ENCODE results near the gene CARD19. TPM values are rescaled to one million over a fixed set of nuclear protein-coding genes. Genes with fewer than 3 reads are reported as not detected.
"Not testable (repeated sequence)": the region's sequence is repeated elsewhere in the genome, so short reads cannot be mapped to it uniquely, and the experiment has no call there.

Gene CARD19
- total and polyA plus RNA-seq, 4 experiments from 2014 or later = 57.8 to 88.7 (median 64.9) TPM

DNA sequence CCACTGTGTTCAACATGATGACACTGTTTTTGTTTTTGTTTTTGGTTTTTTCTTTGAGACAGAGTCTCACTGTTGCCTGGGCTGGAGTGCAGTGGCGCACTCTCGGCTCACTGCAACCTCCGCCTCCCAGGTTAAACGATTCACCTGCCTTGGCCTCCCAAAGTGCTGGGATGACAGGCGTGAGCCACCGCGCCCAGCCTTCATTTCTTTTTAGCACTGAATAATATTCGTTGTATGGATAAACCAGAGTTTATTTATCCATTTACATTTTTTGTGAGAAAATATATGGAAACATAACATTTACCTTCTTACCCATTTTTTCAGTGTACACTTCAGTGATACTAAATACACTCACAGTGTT, 4.2 kb downstream of the CARD19 start:
- Histone ChIP-seq H3K9me3 (ENCODE audit: control insufficient read depth in 1 of 2, low read length in 2 of 2) (no peaks in the 10 kb centered on the region), H3K27ac (ENCODE audit: low read depth, low read length) (no peak overlapping the region), H3K4me1 (ENCODE audit: insufficient read depth, low read length) (peaks cover 62% of the 10 kb centered on the region), H3K27me3 (ENCODE audit: insufficient read depth, low read length) (no peaks in the 10 kb centered on the region), H3K4me3 (ENCODE audit: low read length in 2 of 2) (no peak overlapping the region), H3K36me3 (ENCODE audit: insufficient read depth, low read length) (no peaks in the 10 kb centered on the region)
- CTCF ChIA-PET (ENCODE audit: partially characterized antibody) = no interaction called here
- intact Hi-C loops (cut with micrococcal nuclease) = no loop called here
- POLR2A ChIA-PET (ENCODE audit: partially characterized antibody) = no interaction called here
- Mint-ChIP-seq H3K27ac (peak overlapping the region in 6 of 7 donors; percentile 19 to 82 (median 77)), H3K36me3 (peaks cover 24 to 27% of the 10 kb centered on the region in 2 donors), H3K4me3 (peak overlapping the region in 5 of 8 donors; percentile 1 to 57 (median 29)), H3K4me1 (peaks cover 38 to 79% (median 62%) of the 10 kb centered on the region in 4 donors), H3K27me3 (no peaks in the 10 kb centered on the region), H3K9me3 (peaks cover 3 to 19% (median 12%) of the 10 kb centered on the region in 8 donors)
- no peak for DNase-seq

DNA sequence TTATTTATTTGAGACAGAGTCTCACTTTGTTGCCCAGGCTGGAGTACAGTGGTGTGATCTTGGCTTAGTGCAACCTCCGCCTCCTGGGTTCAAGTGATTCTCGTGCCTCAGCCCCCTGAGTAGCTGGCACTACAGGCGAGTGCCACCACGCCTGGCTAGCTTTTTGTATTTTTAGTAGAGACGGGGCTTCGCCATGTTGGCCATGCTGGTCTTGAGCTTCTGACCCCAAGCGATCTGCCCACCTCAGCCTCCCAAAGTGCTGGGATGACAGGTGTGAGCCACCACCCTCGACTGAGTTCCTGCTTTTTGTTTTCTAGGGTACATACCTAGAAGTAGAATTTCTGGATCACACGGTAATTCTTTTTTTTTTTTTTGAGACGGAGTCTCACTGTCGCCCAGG, 5.1 kb downstream of the CARD19 start:
- H3K27ac Mint-ChIP-seq = peak overlapping the region in 4 of 7 donors; percentile 19 to 57 (median 44)
- POLR2A ChIA-PET (ENCODE audit: partially characterized antibody) = interaction anchor here (1.2 kb wide), 1 partner anchor 33 kb away, joined by 3 read pairs; the partner anchor contains the start of gene NINJ1
- H3K4me1 ChIP-seq (ENCODE audit: insufficient read depth, low read length) = peaks cover 71% of the 10 kb centered on the region

GRCh38 chr9:93105620-93106019, 9.6 kb downstream of the CARD19 start:
- Histone ChIP-seq H3K4me1 (ENCODE audit: insufficient read depth, low read length) (peaks cover 69% of the 10 kb centered on the region), H3K36me3 (ENCODE audit: insufficient read depth, low read length) (peaks cover 5% of the 10 kb centered on the region), H3K4me3 (ENCODE audit: low read length in 2 of 2) (no peak overlapping the region), H3K27me3 (ENCODE audit: insufficient read depth, low read length) (no peaks in the 10 kb centered on the region), H3K27ac (ENCODE audit: low read depth, low read length) (no peak overlapping the region), H3K9me3 (ENCODE audit: control insufficient read depth in 1 of 2, low read length in 2 of 2) (no peaks in the 10 kb centered on the region)
- Mint-ChIP-seq H3K4me1 (peaks cover 37 to 82% (median 60%) of the 10 kb centered on the region in 4 donors), H3K27me3 (no peaks in the 10 kb centered on the region), H3K4me3 (peak overlapping the region in 5 of 8 donors; percentile 12 to 87 (median 27)), H3K9me3 (peaks cover 3 to 24% (median 12%) of the 10 kb centered on the region in 8 donors), H3K36me3 (peaks cover 38 to 42% of the 10 kb centered on the region in 2 donors), H3K27ac (peak overlapping the region; percentile 19 to 91 (median 70))
- intact Hi-C loops (cut with micrococcal nuclease) = no loop called here
- DNase-seq = no peak
- POLR2A ChIA-PET (ENCODE audit: partially characterized antibody) = interaction anchor here (0.6 to 4.4 kb wide), 8 partner anchors 10 to 102 kb away, joined by 3 to 25 read pairs (median 5); partner anchors contain the start of genes CARD19 and NINJ1
- CTCF ChIA-PET (ENCODE audit: partially characterized antibody) = interaction anchor here (1.1 to 5.7 kb wide), 4 partner anchors 41 to 348 kb away, joined by 3 to 68 read pairs (median 8); partner anchors contain the start of gene FAM120AOS

More for the DNA sequence above, 5.1 kb downstream of the CARD19 start:
- H3K4me3 ChIP-seq (ENCODE audit: low read length in 2 of 2); H3K27me3 ChIP-seq (ENCODE audit: insufficient read depth, low read length); H3K9me3 ChIP-seq (ENCODE audit: control insufficient read depth in 1 of 2, low read length in 2 of 2); DNase-seq; H3K27me3 Mint-ChIP-seq; intact Hi-C loops (cut with micrococcal nuclease); H3K4me3 Mint-ChIP-seq; H3K27ac ChIP-seq (ENCODE audit: low read depth, low read length); H3K36me3 ChIP-seq (ENCODE audit: insufficient read depth, low read length); CTCF ChIA-PET (ENCODE audit: partially characterized antibody): not testable (repeated sequence)
- Mint-ChIP-seq H3K4me1 (peaks cover 46 to 86% (median 66%) of the 10 kb centered on the region in 4 donors), H3K9me3 (peaks cover 3 to 24% (median 12%) of the 10 kb centered on the region in 8 donors), H3K36me3 (peaks cover 28 to 29% of the 10 kb centered on the region in 2 donors)

GRCh38 chr9:93107151-93107824, 11.3 kb downstream of the CARD19 start:
- H3K9me3 Mint-ChIP-seq = peaks cover 3 to 24% (median 12%) of the 10 kb centered on the region in 8 donors
- peak overlapping the region in 1 of 8 donors; percentile 50 for H3K4me3 Mint-ChIP-seq
- H3K27ac ChIP-seq (ENCODE audit: low read depth, low read length) = no peak overlapping the region
- intact Hi-C loops (cut with micrococcal nuclease) = no loop called here
- H3K36me3 Mint-ChIP-seq = peaks cover 41 to 45% of the 10 kb centered on the region in 2 donors
- peaks cover 32 to 71% (median 54%) of the 10 kb centered on the region in 4 donors for H3K4me1 Mint-ChIP-seq
- ChIA-PET POLR2A (ENCODE audit: partially characterized antibody) (interaction anchor here (0.7 to 4.4 kb wide), 15 partner anchors 9 to 153 kb away, joined by 3 to 25 read pairs (median 6); partner anchors contain the start of genes CARD19 and NINJ1), CTCF (ENCODE audit: partially characterized antibody) (interaction anchor here (0.6 to 5.7 kb wide), 20 partner anchors 9 to 459 kb away, joined by 3 to 68 read pairs (median 4); partner anchors contain the start of gene CARD19)
- no peaks in the 10 kb centered on the region for H3K27me3 ChIP-seq (ENCODE audit: insufficient read depth, low read length)
- peaks cover 20% of the 10 kb centered on the region for H3K36me3 ChIP-seq (ENCODE audit: insufficient read depth, low read length)
- peak overlapping the region in 6 of 7 donors; percentile 15 to 67 (median 58) for H3K27ac Mint-ChIP-seq
- H3K9me3 ChIP-seq (ENCODE audit: control insufficient read depth in 1 of 2, low read length in 2 of 2) = no peaks in the 10 kb centered on the region
- no peak overlapping the region for H3K4me3 ChIP-seq (ENCODE audit: low read length in 2 of 2)
- no peaks in the 10 kb centered on the region for H3K27me3 Mint-ChIP-seq
- peaks cover 64% of the 10 kb centered on the region for H3K4me1 ChIP-seq (ENCODE audit: insufficient read depth, low read length)
- DNase-seq = peak in 1 of 5 donors; percentile 24

DNA sequence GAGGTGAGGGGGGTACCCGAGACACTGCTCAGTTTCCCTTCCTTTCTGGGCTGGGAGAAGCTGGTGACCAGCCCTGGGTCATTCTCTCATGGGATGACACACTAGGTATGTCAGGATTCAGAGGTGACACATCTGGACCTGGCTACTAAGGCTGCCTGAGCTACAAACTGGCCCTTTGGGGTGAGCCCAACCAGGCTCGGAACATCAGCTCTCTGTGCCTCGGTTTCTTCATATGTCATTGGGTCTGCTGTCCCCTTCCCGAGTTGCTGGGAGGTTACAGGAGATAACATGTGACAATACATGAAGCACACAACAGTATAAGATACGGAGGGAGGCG, 11.8 kb downstream of the CARD19 start:
- H3K4me1 ChIP-seq (ENCODE audit: insufficient read depth, low read length) = peaks cover 59% of the 10 kb centered on the region

GRCh38 chr9:93108291-93109041, 12.4 kb downstream of the CARD19 start:
- Mint-ChIP-seq H3K4me1 (peaks cover 26 to 60% (median 46%) of the 10 kb centered on the region in 4 donors), H3K27me3 (no peaks in the 10 kb centered on the region), H3K36me3 (peaks cover 33 to 47% of the 10 kb centered on the region in 2 donors), H3K9me3 (peaks cover 2 to 22% (median 11%) of the 10 kb centered on the region in 8 donors), H3K27ac (peak overlapping the region in 4 of 7 donors; percentile 12 to 84 (median 70)), H3K4me3 (peak overlapping the region in 2 of 8 donors; percentile 22 to 63)
- Histone ChIP-seq H3K4me1 (ENCODE audit: insufficient read depth, low read length) (peaks cover 52% of the 10 kb centered on the region), H3K36me3 (ENCODE audit: insufficient read depth, low read length) (peaks cover 25% of the 10 kb centered on the region), H3K27me3 (ENCODE audit: insufficient read depth, low read length) (no peaks in the 10 kb centered on the region), H3K9me3 (ENCODE audit: control insufficient read depth in 1 of 2, low read length in 2 of 2) (no peaks in the 10 kb centered on the region), H3K27ac (ENCODE audit: low read depth, low read length) (peak overlapping the region; percentile 6), H3K4me3 (ENCODE audit: low read length in 2 of 2) (no peak overlapping the region)
- ChIA-PET CTCF (ENCODE audit: partially characterized antibody) (interaction anchor here (0.6 to 5.7 kb wide), 58 partner anchors 10 to 458 kb away, joined by 3 to 68 read pairs (median 5); partner anchors contain the start of genes CARD19 and NINJ1), POLR2A (ENCODE audit: partially characterized antibody) (interaction anchor here (0.7 to 4.4 kb wide), 15 partner anchors 10 to 145 kb away, joined by 3 to 25 read pairs (median 3); partner anchors contain the start of genes CARD19 and NINJ1)
- DNase-seq = peak in 1 of 5 donors; percentile 44
- intact Hi-C loops (cut with micrococcal nuclease) = loop anchor here (1.0 kb wide), 3 partner anchors 52 to 458 kb away; no protein-coding TSS in a partner anchor

More for the DNA sequence above, 11.8 kb downstream of the CARD19 start:
- no peak overlapping the region for H3K27ac ChIP-seq (ENCODE audit: low read depth, low read length)
- peaks cover 3 to 24% (median 12%) of the 10 kb centered on the region in 8 donors for H3K9me3 Mint-ChIP-seq
- peak overlapping the region in 6 of 7 donors; percentile 17 to 67 (median 42) for H3K27ac Mint-ChIP-seq
- H3K4me1 Mint-ChIP-seq = peaks cover 29 to 67% (median 51%) of the 10 kb centered on the region in 4 donors
- intact Hi-C loops (cut with micrococcal nuclease) = no loop called here
- no peaks in the 10 kb centered on the region for H3K9me3 ChIP-seq (ENCODE audit: control insufficient read depth in 1 of 2, low read length in 2 of 2)
- ChIA-PET CTCF (ENCODE audit: partially characterized antibody) (interaction anchor here (0.9 to 5.7 kb wide), 16 partner anchors 10 to 458 kb away, joined by 3 to 68 read pairs (median 4); partner anchors contain the start of gene CARD19), POLR2A (ENCODE audit: partially characterized antibody) (interaction anchor here (1.0 to 4.4 kb wide), 11 partner anchors 9 to 144 kb away, joined by 3 to 25 read pairs (median 6); partner anchors contain the start of gene CARD19)
- peak overlapping the region in 1 of 8 donors; percentile 17 for H3K4me3 Mint-ChIP-seq
- no peak overlapping the region for H3K4me3 ChIP-seq (ENCODE audit: low read length in 2 of 2)
- peaks cover 39 to 49% of the 10 kb centered on the region in 2 donors for H3K36me3 Mint-ChIP-seq
- peaks cover 22% of the 10 kb centered on the region for H3K36me3 ChIP-seq (ENCODE audit: insufficient read depth, low read length)
- no peak for DNase-seq
- H3K27me3 ChIP-seq (ENCODE audit: insufficient read depth, low read length) = no peaks in the 10 kb centered on the region
- H3K27me3 Mint-ChIP-seq = no peaks in the 10 kb centered on the region
